Smooth muscle cell (in vitro differentiated cells): ENCODE measurements around the gene SYTL3. TPM values are rescaled to one million over a fixed set of nuclear protein-coding genes. Genes with fewer than 3 reads are reported as not detected.

Source experiments
- DNase-seq: peaks from one replicate; lab custom pipeline; 2025; ENCODE audit not compliant: unreplicated experiment; lab: John Stamatoyannopoulos, UW
- H2AFZ ChIP-seq: fragments of 200-600 bp; sonication (generic); 2 replicates; pipeline ENCODE4 v1.6.0; 2016; ENCODE audit warnings: antibody characterized with exemption, low read depth, mild to moderate bottlenecking
- H3F3A ChIP-seq: fragments of 200-600 bp; sonication (generic); 2 replicates; pipeline ENCODE4 v1.6.0; 2017; ENCODE audit warnings: antibody characterized with exemption, low read depth
- H3K27ac ChIP-seq: fragments of 200-600 bp; sonication (generic); 2 replicates; pipeline ENCODE4 v1.5.1; 2016; ENCODE audit warnings: low read depth, mild to moderate bottlenecking
- H3K27me3 ChIP-seq: fragments of 200-600 bp; sonication (generic); 2 replicates; pipeline ENCODE4 v1.6.1; 2016; ENCODE audit warnings: low read depth, mild to moderate bottlenecking
- H3K36me3 ChIP-seq: fragments of 200-600 bp; sonication (generic); 2 replicates; pipeline ENCODE4 v1.5.1; 2016; ENCODE audit warnings: low read depth
- H3K4me1 ChIP-seq: fragments of 200-600 bp; sonication (generic); 2 replicates; pipeline ENCODE4 v1.5.1; 2016; ENCODE audit warnings: low read depth
- H3K4me2 ChIP-seq: fragments of 200-600 bp; sonication (generic); 2 replicates; pipeline ENCODE4 v1.6.0; 2016; ENCODE audit warnings: mild to moderate bottlenecking
- H3K4me3 ChIP-seq: fragments of 200-600 bp; sonication (generic); 2 replicates; pipeline ENCODE4 v1.5.1; 2016; ENCODE audit warnings: mild to moderate bottlenecking
- H3K79me2 ChIP-seq: fragments of 200-600 bp; sonication (generic); 2 replicates; pipeline ENCODE4 v1.6.0; 2016; ENCODE audit warnings: low read depth, mild to moderate bottlenecking
- H3K9ac ChIP-seq: fragments of 200-600 bp; sonication (generic); 2 replicates; pipeline ENCODE4 v1.6.0; 2016; ENCODE audit warnings: low read depth
- H3K9me3 ChIP-seq: fragments of 200-600 bp; sonication (generic); replicated peaks from 2 replicates; pipeline ENCODE4 v1.5.1; 2016; ENCODE audit warnings: low read depth
- H4K20me1 ChIP-seq: fragments of 200-600 bp; sonication (generic); 2 replicates; pipeline ENCODE4 v1.6.0; 2016; ENCODE audit warnings: low read depth
- WGBS: methylation state at CpG from one replicate; pipeline ENCODE4 v1.1.7; 2016; ENCODE audit warnings: low lambda C conversion rate; 5-methylcytosine and 5-hydroxymethylcytosine counted together
- polyA plus RNA-seq: library from polyadenylated mRNA; unstranded; fragments of >200 nt; fragmentation: Nextera tagmentation; extraction: Ambion mirVana; gene quantifications from 2 replicates; pipeline ENCODE4 v1.2.1, GENCODE V29; 2016
- total RNA-seq: library from RNA; depleted of rRNA; stranded (reverse); fragments of >200 nt; gene quantifications from 2 replicates; pipeline ENCODE4 v1.2.3, GENCODE V29; 2014
- TF ChIP-seq, protein P1 (sequence below): fragments of 200-600 bp; sonication (generic); IDR thresholded peaks from 2 replicates; pipeline ENCODE4 v1.5.1; 2017; ENCODE audit warnings: borderline replicate concordance, mild to moderate bottlenecking, antibody characterized with exemption; ENCODE audit not compliant: insufficient read depth, poor library complexity, severe bottlenecking

Gene SYTL3
- total and polyA plus RNA-seq, 2 experiments from 2014 or later: 0.13 to 1.2 TPM

DNA sequence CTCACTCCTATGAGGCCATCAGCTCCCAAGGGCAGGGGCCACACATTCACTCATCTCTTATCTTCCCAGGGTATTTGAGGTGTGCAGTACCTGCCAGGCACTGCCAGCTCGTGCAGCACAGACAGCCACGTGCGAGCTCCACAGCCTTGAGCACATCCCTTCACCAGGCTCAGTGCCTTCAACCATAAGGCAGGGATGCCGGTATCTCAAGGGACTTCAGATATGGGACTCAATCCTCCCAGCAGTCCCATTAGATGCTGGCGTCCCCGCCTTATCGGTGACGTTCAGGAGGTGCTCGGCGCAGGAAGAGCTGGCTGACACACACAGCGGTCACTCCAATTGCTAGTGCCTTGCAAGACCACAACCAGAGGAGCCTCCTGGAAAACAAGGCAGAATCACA lies 122.3 kb downstream of the SYTL3 start:
- Histone ChIP-seq H3K79me2 (no peaks in the 10 kb centered on the region), H3K36me3 (no peaks in the 10 kb centered on the region), H3K4me1 (no peaks in the 10 kb centered on the region), H3F3A (no peaks in the 10 kb centered on the region), H3K4me2 (no peak overlapping the region), H3K9ac (no peak overlapping the region), H3K27me3 (no peaks in the 10 kb centered on the region), H3K4me3 (no peak overlapping the region), H2AFZ (no peak overlapping the region), H4K20me1 (peaks cover 11% of the 10 kb centered on the region), H3K9me3 (no peaks in the 10 kb centered on the region), H3K27ac (peak overlapping the region; percentile 42)
- no peak for DNase-seq
- WGBS: 94% methylated on average over 11 of the region's 11 CpGs
- TF ChIP-seq, protein P1, sequence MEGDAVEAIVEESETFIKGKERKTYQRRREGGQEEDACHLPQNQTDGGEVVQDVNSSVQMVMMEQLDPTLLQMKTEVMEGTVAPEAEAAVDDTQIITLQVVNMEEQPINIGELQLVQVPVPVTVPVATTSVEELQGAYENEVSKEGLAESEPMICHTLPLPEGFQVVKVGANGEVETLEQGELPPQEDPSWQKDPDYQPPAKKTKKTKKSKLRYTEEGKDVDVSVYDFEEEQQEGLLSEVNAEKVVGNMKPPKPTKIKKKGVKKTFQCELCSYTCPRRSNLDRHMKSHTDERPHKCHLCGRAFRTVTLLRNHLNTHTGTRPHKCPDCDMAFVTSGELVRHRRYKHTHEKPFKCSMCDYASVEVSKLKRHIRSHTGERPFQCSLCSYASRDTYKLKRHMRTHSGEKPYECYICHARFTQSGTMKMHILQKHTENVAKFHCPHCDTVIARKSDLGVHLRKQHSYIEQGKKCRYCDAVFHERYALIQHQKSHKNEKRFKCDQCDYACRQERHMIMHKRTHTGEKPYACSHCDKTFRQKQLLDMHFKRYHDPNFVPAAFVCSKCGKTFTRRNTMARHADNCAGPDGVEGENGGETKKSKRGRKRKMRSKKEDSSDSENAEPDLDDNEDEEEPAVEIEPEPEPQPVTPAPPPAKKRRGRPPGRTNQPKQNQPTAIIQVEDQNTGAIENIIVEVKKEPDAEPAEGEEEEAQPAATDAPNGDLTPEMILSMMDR: no peak

DNA sequence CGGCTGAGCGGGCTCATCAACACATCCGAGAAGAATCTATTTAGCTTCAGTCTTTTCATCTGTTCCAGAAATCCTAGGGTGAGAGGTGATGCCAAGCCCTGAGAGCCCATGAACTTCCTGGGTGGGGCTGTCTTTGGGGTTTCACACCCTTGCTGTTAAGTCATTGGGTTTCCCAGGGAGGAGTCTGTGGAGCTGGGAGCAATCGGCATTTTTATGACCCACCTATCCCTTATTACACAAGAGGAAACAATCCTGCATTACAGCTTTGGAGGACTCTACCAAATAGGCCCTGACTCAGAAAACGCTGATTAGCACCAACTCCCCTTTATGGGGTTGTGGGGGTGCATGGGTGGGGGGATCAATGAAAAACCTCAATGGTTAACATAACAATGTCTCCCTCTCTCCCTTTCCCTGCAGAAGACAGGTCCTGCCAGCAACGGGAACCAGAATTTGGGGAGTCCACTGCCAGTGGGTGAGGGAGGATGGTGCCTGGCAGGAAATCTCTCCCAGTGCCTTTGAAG lies 123.1 kb downstream of the SYTL3 start:
- peak overlapping the region; percentile 42 for H3K27ac ChIP-seq
- H3K4me2 ChIP-seq: no peak overlapping the region
- no peaks in the 10 kb centered on the region for H3K36me3 ChIP-seq

DNA sequence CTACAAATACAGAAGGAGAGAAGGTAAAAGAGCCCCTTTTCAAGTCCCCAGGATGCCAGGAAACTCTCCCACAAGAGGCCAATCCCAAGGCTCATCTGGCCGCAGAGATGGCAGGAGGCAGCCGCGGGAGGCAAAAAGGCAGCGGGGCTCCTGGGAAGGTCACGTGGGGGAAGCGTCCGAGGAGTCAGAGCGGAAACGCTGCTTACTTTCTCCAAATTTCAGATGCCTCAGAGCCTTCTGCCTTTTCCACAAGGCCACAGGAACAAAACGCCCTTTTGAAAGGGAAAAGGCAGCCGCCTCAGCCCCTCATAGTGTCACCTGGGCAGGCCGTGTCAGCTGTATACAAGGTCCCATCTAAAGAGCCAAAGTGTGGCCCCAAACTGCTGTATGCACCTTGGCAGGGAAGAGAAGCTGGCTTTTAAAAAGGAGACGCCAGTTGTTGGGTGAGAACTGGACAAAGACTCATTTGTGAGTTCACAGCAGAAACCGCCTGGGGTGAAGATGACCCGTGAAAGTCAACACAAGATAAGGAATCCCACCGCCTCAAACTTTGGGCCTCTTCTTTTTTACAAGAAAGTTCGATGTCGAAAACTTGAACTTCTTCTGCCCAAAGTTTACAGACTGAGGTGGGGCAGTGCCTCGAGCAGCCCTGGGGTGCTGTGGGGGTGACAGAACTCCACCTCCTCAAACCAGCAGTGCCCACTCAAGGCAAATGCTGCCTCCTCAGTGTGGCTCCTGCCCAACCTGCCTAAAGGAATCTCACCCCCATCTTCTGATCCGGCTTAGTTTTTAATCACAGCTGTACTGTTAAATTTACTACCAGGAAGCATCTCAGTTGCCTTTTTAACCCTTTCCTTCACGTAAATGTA lies 124.0 kb downstream of the SYTL3 start:
- H2AFZ ChIP-seq: no peak overlapping the region
- TF ChIP-seq, protein P1: no peak

More for the DNA sequence above, 123.1 kb downstream of the SYTL3 start:
- Histone ChIP-seq H3F3A (no peaks in the 10 kb centered on the region), H3K27me3 (no peaks in the 10 kb centered on the region), H3K4me1 (no peaks in the 10 kb centered on the region), H2AFZ (no peak overlapping the region), H3K9me3 (no peaks in the 10 kb centered on the region), H3K4me3 (no peak overlapping the region), H4K20me1 (peaks cover 14% of the 10 kb centered on the region), H3K9ac (no peak overlapping the region), H3K79me2 (no peaks in the 10 kb centered on the region)
- TF ChIP-seq, protein P1: no peak
- WGBS: 83% methylated on average over 6 of the region's 6 CpGs
- DNase-seq: no peak

More for the DNA sequence above, 124.0 kb downstream of the SYTL3 start:
- Histone ChIP-seq H3K27me3 (no peaks in the 10 kb centered on the region), H3F3A (no peaks in the 10 kb centered on the region), H3K9me3 (no peaks in the 10 kb centered on the region), H3K79me2 (no peaks in the 10 kb centered on the region), H3K36me3 (no peaks in the 10 kb centered on the region), H3K4me2 (no peak overlapping the region), H3K9ac (no peak overlapping the region), H4K20me1 (peaks cover 14% of the 10 kb centered on the region), H3K4me3 (no peak overlapping the region), H3K4me1 (no peaks in the 10 kb centered on the region), H3K27ac (peak overlapping the region; percentile 42)
- DNase-seq: no peak
- 90% methylated on average over 20 of the region's 21 CpGs for WGBS
